ENCODE results near the gene TOB1. TPM values are rescaled to one million over a fixed set of nuclear protein-coding genes. Genes with fewer than 3 reads are reported as not detected.
"Not testable (repeated sequence)": the region's sequence is repeated elsewhere in the genome, so short reads cannot be mapped to it uniquely, and the experiment has no call there.

Gene TOB1
- total RNA-seq, 2 donors from 2014 or later, result 29.0 to 31.0 TPM

GRCh38 chr17:50861334-50861676 lies 4.8 kb downstream of the TOB1 start:
- no peak for DNase-seq (ENCODE audit: low spot score)
- peak overlapping the region; percentile 21 to 100 for H3K27ac ChIP-seq
- H3K9me3 ChIP-seq, result no peaks in the 10 kb centered on the region
- TF ChIP-seq, protein P1, sequence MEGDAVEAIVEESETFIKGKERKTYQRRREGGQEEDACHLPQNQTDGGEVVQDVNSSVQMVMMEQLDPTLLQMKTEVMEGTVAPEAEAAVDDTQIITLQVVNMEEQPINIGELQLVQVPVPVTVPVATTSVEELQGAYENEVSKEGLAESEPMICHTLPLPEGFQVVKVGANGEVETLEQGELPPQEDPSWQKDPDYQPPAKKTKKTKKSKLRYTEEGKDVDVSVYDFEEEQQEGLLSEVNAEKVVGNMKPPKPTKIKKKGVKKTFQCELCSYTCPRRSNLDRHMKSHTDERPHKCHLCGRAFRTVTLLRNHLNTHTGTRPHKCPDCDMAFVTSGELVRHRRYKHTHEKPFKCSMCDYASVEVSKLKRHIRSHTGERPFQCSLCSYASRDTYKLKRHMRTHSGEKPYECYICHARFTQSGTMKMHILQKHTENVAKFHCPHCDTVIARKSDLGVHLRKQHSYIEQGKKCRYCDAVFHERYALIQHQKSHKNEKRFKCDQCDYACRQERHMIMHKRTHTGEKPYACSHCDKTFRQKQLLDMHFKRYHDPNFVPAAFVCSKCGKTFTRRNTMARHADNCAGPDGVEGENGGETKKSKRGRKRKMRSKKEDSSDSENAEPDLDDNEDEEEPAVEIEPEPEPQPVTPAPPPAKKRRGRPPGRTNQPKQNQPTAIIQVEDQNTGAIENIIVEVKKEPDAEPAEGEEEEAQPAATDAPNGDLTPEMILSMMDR (IDR thresholded peaks at IDR 0.05), result no peak
- peaks cover 0 to 31% of the 10 kb centered on the region in 2 donors for H3K4me1 ChIP-seq
- H3K4me3 ChIP-seq, result no peak overlapping the region
- H3K27me3 ChIP-seq, result no peaks in the 10 kb centered on the region
- peaks cover 27% of the 10 kb centered on the region for H3K36me3 ChIP-seq

DNA sequence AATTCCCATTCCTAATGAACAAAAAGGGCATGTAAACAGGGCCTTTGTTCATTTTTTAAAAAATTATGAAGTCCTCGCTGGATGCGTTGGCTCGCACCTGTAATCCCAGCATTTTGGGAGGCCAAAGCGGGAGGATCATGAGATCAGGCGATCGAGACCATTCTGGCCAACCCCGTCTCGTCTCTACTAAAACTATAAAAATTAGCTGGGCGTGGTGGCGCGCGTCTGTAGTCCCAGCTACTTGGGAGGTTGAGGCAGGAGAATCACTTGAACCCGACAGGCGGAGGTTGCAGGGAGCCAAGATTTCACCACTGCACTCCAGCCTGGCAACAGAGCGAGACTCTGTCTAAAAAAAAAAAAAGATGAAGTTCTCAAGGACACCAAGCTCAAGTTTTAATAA lies 6.4 kb downstream of the TOB1 start:
- not testable (repeated sequence) for H3K27ac ChIP-seq; H3K4me3 ChIP-seq; H3K27me3 ChIP-seq; H3K9me3 ChIP-seq; DNase-seq (ENCODE audit: low spot score)
- peaks cover 27% of the 10 kb centered on the region for H3K36me3 ChIP-seq
- peaks cover 0 to 31% of the 10 kb centered on the region in 2 donors for H3K4me1 ChIP-seq

- TF ChIP-seq, protein P1 (IDR thresholded peaks at IDR 0.05), result no peak
- H3K27me3 ChIP-seq, result no peaks in the 10 kb centered on the region
- peaks cover 26% of the 10 kb centered on the region for H3K36me3 ChIP-seq
- H3K9me3 ChIP-seq, result no peaks in the 10 kb centered on the region
- peaks cover 0 to 21% of the 10 kb centered on the region in 2 donors for H3K4me1 ChIP-seq
- H3K4me3 ChIP-seq, result no peak overlapping the region
- H3K27ac ChIP-seq, result no peak overlapping the region
- DNase-seq (ENCODE audit: low spot score), result no peak
Observed at GRCh38 chr17:50858486-50859225, 7.5 kb downstream of the TOB1 start.

GRCh38 chr17:50856431-50856830 lies 9.7 kb downstream of the TOB1 start:
- TF ChIP-seq, protein P1 (IDR thresholded peaks at IDR 0.05), result no peak
- H3K36me3 ChIP-seq, result peaks cover 6% of the 10 kb centered on the region
- no peak overlapping the region for H3K4me3 ChIP-seq
- H3K27ac ChIP-seq, result peak overlapping the region in 1 of 2 donors; percentile 65
- no peaks in the 10 kb centered on the region for H3K9me3 ChIP-seq
- DNase-seq (ENCODE audit: low spot score), result no peak
- H3K27me3 ChIP-seq, result no peaks in the 10 kb centered on the region
- peaks cover 0 to 21% of the 10 kb centered on the region in 2 donors for H3K4me1 ChIP-seq

- Histone ChIP-seq H3K4me3 (no peak overlapping the region), H3K27me3 (no peaks in the 10 kb centered on the region), H3K36me3 (peaks cover under 1% of the 10 kb centered on the region), H3K4me1 (peaks cover 0 to 21% of the 10 kb centered on the region in 2 donors), H3K9me3 (no peaks in the 10 kb centered on the region), H3K27ac (peak overlapping the region in 1 of 2 donors; percentile 65)
- no peak for DNase-seq (ENCODE audit: low spot score)
- TF ChIP-seq, protein P1 (IDR thresholded peaks at IDR 0.05), result no peak
Observed at GRCh38 chr17:50855708-50856330, 10.3 kb downstream of the TOB1 start.

DNA sequence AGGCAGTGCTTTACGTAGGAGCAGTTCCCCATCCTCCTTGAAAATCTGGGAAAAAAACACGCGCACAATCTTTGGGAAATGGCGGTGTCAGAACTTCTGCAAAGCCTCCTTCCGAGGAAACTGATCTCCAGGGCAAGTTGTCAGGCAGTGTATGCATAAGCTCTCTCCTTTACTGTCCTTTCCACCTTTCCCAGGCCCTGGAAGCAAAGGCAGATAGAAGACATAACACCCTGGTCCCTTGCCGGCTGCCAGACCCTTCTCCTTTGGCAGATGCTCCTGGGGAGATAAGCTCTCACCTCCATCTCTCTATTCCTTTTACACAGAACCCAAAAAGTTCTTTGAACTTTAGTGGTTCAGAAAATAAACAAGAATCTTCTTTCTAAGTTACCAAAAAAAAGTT lies 12.4 kb downstream of the TOB1 start:
- Histone ChIP-seq H3K4me1 (peaks cover 0 to 21% of the 10 kb centered on the region in 2 donors), H3K27me3 (no peaks in the 10 kb centered on the region), H3K4me3 (no peak overlapping the region), H3K27ac (peak overlapping the region; percentile 80 to 91), H3K9me3 (no peaks in the 10 kb centered on the region), H3K36me3 (no peaks in the 10 kb centered on the region)
- TF ChIP-seq, protein P1 (IDR thresholded peaks at IDR 0.05), result no peak
- DNase-seq (ENCODE audit: low spot score), result peak; percentile 48

Data from right atrium auricular region (tissue), 2 donors.